ENCODE measurements around the gene NCK2. TPM values are rescaled to one million over a fixed set of nuclear protein-coding genes. Genes with fewer than 3 reads are reported as not detected.

The NCK2 gene
- total RNA-seq, 3 donors from 2014 or later: 71.6 to 79.1 (median 73.5) TPM

GRCh38 chr2:105744091-105744908 is 412 bp upstream of the NCK2 start:
- peak; percentile 65 to 71 for ATAC-seq
- peaks cover 3% of the 10 kb centered on the region for H3K9me3 Mint-ChIP-seq
- H3K4me3 Mint-ChIP-seq: peak overlapping the region; percentile 85
- peak; percentile 66 for DNase-seq
- H3K36me3 Mint-ChIP-seq (ENCODE audit: insufficient read depth): peaks cover 12% of the 10 kb centered on the region
- H3K4me1 Mint-ChIP-seq (ENCODE audit: low read depth): peaks cover 83% of the 10 kb centered on the region
- H3K27me3 Mint-ChIP-seq (ENCODE audit: low read depth): no peaks in the 10 kb centered on the region

- ATAC-seq (peak; percentile 50 to 53), DNase-seq (peak; percentile 83)
- Mint-ChIP-seq H3K27me3 (ENCODE audit: low read depth) (no peaks in the 10 kb centered on the region), H3K4me3 (peak overlapping the region; percentile 97), H3K36me3 (ENCODE audit: insufficient read depth) (peaks cover 23% of the 10 kb centered on the region), H3K9me3 (peaks cover 3% of the 10 kb centered on the region), H3K4me1 (ENCODE audit: low read depth) (peaks cover 83% of the 10 kb centered on the region)
Measured at GRCh38 chr2:105746177-105747080, 1.7 kb downstream of the NCK2 start.

GRCh38 chr2:105747254-105747894 is 2.7 kb downstream of the NCK2 start:
- DNase-seq: no peak
- peak overlapping the region; percentile 97 for H3K4me3 Mint-ChIP-seq
- peaks cover 82% of the 10 kb centered on the region for H3K4me1 Mint-ChIP-seq (ENCODE audit: low read depth)
- ATAC-seq: no peak
- no peaks in the 10 kb centered on the region for H3K27me3 Mint-ChIP-seq (ENCODE audit: low read depth)
- no peaks in the 10 kb centered on the region for H3K9me3 Mint-ChIP-seq
- peaks cover 27% of the 10 kb centered on the region for H3K36me3 Mint-ChIP-seq (ENCODE audit: insufficient read depth)

GRCh38 chr2:105747991-105748390 is 3.3 kb downstream of the NCK2 start:
- ATAC-seq (peak; percentile 12 to 20), DNase-seq (no peak)

GRCh38 chr2:105748566-105748965 is 3.9 kb downstream of the NCK2 start:
- H3K4me1 Mint-ChIP-seq (ENCODE audit: low read depth): peaks cover 82% of the 10 kb centered on the region
- ATAC-seq (no peak), DNase-seq (no peak)
- H3K9me3 Mint-ChIP-seq: no peaks in the 10 kb centered on the region
- peaks cover 33% of the 10 kb centered on the region for H3K36me3 Mint-ChIP-seq (ENCODE audit: insufficient read depth)
- H3K4me3 Mint-ChIP-seq: peak overlapping the region; percentile 66
- H3K27me3 Mint-ChIP-seq (ENCODE audit: low read depth): no peaks in the 10 kb centered on the region

More at GRCh38 chr2:105747991-105748390, 3.3 kb downstream of the NCK2 start:
- Mint-ChIP-seq H3K36me3 (ENCODE audit: insufficient read depth) (peaks cover 31% of the 10 kb centered on the region), H3K4me1 (ENCODE audit: low read depth) (peaks cover 82% of the 10 kb centered on the region), H3K4me3 (peak overlapping the region; percentile 97), H3K9me3 (no peaks in the 10 kb centered on the region), H3K27me3 (ENCODE audit: low read depth) (no peaks in the 10 kb centered on the region)

GRCh38 chr2:105749583-105750400 is 5.1 kb downstream of the NCK2 start:
- H3K36me3 Mint-ChIP-seq (ENCODE audit: insufficient read depth): peaks cover 38% of the 10 kb centered on the region
- no peaks in the 10 kb centered on the region for H3K27me3 Mint-ChIP-seq (ENCODE audit: low read depth)
- peak overlapping the region; percentile 66 for H3K4me3 Mint-ChIP-seq
- H3K4me1 Mint-ChIP-seq (ENCODE audit: low read depth): peaks cover 87% of the 10 kb centered on the region
- peak; percentile 1 to 4 for ATAC-seq
- H3K9me3 Mint-ChIP-seq: no peaks in the 10 kb centered on the region
- peak; percentile 41 for DNase-seq

- Mint-ChIP-seq H3K9me3 (no peaks in the 10 kb centered on the region), H3K4me1 (ENCODE audit: low read depth) (peaks cover 96% of the 10 kb centered on the region), H3K27me3 (ENCODE audit: low read depth) (no peaks in the 10 kb centered on the region), H3K4me3 (peak overlapping the region; percentile 66), H3K36me3 (ENCODE audit: insufficient read depth) (peaks cover 38% of the 10 kb centered on the region)
- no peak for DNase-seq
- ATAC-seq: no peak
Measured at GRCh38 chr2:105750735-105751134, 6.0 kb downstream of the NCK2 start.

- DNase-seq (no peak), ATAC-seq (no peak)
- H3K4me1 Mint-ChIP-seq (ENCODE audit: low read depth): peaks cover 97% of the 10 kb centered on the region
- H3K4me3 Mint-ChIP-seq: peak overlapping the region; percentile 66
- H3K36me3 Mint-ChIP-seq (ENCODE audit: insufficient read depth): peaks cover 37% of the 10 kb centered on the region
- H3K9me3 Mint-ChIP-seq: no peaks in the 10 kb centered on the region
- no peaks in the 10 kb centered on the region for H3K27me3 Mint-ChIP-seq (ENCODE audit: low read depth)
Measured at GRCh38 chr2:105751272-105751671, 6.6 kb downstream of the NCK2 start.

GRCh38 chr2:105752691-105753358 is 8.1 kb downstream of the NCK2 start:
- Mint-ChIP-seq H3K4me1 (ENCODE audit: low read depth) (peaks cover 98% of the 10 kb centered on the region), H3K36me3 (ENCODE audit: insufficient read depth) (peaks cover 31% of the 10 kb centered on the region), H3K4me3 (peak overlapping the region; percentile 17), H3K27me3 (ENCODE audit: low read depth) (no peaks in the 10 kb centered on the region), H3K9me3 (no peaks in the 10 kb centered on the region)
- no peak for ATAC-seq
- no peak for DNase-seq

GRCh38 chr2:105753380-105753779 is 8.7 kb downstream of the NCK2 start:
- peaks cover 31% of the 10 kb centered on the region for H3K36me3 Mint-ChIP-seq (ENCODE audit: insufficient read depth)
- no peaks in the 10 kb centered on the region for H3K9me3 Mint-ChIP-seq
- ATAC-seq (no peak), DNase-seq (no peak)
- peaks cover 98% of the 10 kb centered on the region for H3K4me1 Mint-ChIP-seq (ENCODE audit: low read depth)
- no peaks in the 10 kb centered on the region for H3K27me3 Mint-ChIP-seq (ENCODE audit: low read depth)
- peak overlapping the region; percentile 44 for H3K4me3 Mint-ChIP-seq

- Mint-ChIP-seq H3K36me3 (ENCODE audit: insufficient read depth) (peaks cover 35% of the 10 kb centered on the region), H3K4me3 (peak overlapping the region; percentile 44), H3K4me1 (ENCODE audit: low read depth) (peaks cover 99% of the 10 kb centered on the region), H3K9me3 (no peaks in the 10 kb centered on the region), H3K27me3 (ENCODE audit: low read depth) (no peaks in the 10 kb centered on the region)
- peak; percentile 54 to 61 for ATAC-seq
- DNase-seq: peak; percentile 32
Measured at GRCh38 chr2:105754011-105754410, 9.3 kb downstream of the NCK2 start.

- H3K27me3 Mint-ChIP-seq (ENCODE audit: low read depth): no peaks in the 10 kb centered on the region
- H3K4me1 Mint-ChIP-seq (ENCODE audit: low read depth): peaks cover 98% of the 10 kb centered on the region
- peaks cover 39% of the 10 kb centered on the region for H3K36me3 Mint-ChIP-seq (ENCODE audit: insufficient read depth)
- no peaks in the 10 kb centered on the region for H3K9me3 Mint-ChIP-seq
- no peak for DNase-seq
- ATAC-seq: no peak
- peak overlapping the region; percentile 44 for H3K4me3 Mint-ChIP-seq
Measured at GRCh38 chr2:105754994-105755393, 10.3 kb downstream of the NCK2 start.

- Mint-ChIP-seq H3K4me3 (peak overlapping the region; percentile 44), H3K36me3 (ENCODE audit: insufficient read depth) (peaks cover 35% of the 10 kb centered on the region), H3K27me3 (ENCODE audit: low read depth) (no peaks in the 10 kb centered on the region), H3K4me1 (ENCODE audit: low read depth) (peaks cover 98% of the 10 kb centered on the region), H3K9me3 (no peaks in the 10 kb centered on the region)
- no peak for DNase-seq
- peak; percentile 18 to 24 for ATAC-seq
Measured at GRCh38 chr2:105755895-105756294, 11.2 kb downstream of the NCK2 start.

Data from activated T-cell treated with anti-CD3 and anti-CD28 coated beads, Interleukin-2, amount 50 U/mL, for 4 hours (primary cell).